ENCODE results near the gene NTNG1. TPM values are rescaled to one million over a fixed set of nuclear protein-coding genes. Genes with fewer than 3 reads are reported as not detected.

The NTNG1 gene
- total and polyA plus RNA-seq, 2 of the 4 experiments (the other 2 are of a cell fraction): 1.2 to 2.3 TPM

- H2BK20ac ChIP-seq (ENCODE audit: low read depth, low read length): no peak overlapping the region
- H2BK120ac ChIP-seq (ENCODE audit: low read depth, low read length): no peak overlapping the region
- H3K4me1 ChIP-seq (ENCODE audit: control insufficient read depth, insufficient read depth, low read length): no peaks in the 10 kb centered on the region
- H3K27me3 ChIP-seq (ENCODE audit: control insufficient read depth, insufficient read depth, low read length): no peaks in the 10 kb centered on the region
- in situ Hi-C loops (cut with MboI; ENCODE audit: low sequenced_read_pairs): no loop called here
- no peak overlapping the region for H2BK5ac ChIP-seq (ENCODE audit: low read depth, low read length, poor library complexity, severe bottlenecking)
- H4K5ac ChIP-seq (ENCODE audit: low read depth, low read length): no peak overlapping the region
- no peaks in the 10 kb centered on the region for H3K36me3 ChIP-seq (ENCODE audit: control insufficient read depth, insufficient read depth, low read length)
- H2AK5ac ChIP-seq (ENCODE audit: low read depth, low read length): no peak overlapping the region
- H2AFZ ChIP-seq (replicated peaks; ENCODE audit: low read length, poor library complexity): no peak overlapping the region
- H4K91ac ChIP-seq (ENCODE audit: insufficient read depth, low read depth, low read length): no peak overlapping the region
- 80% methylated on average over 1 of the region's 2 CpGs; no CpG with 5 or more reads in 1 of the 2 experiments for WGBS, 2 experiments (ENCODE audit: extremely low coverage in 2 of 2, insufficient read length in 1 of 2)
- H3K9ac ChIP-seq (ENCODE audit: low read depth, low read length): no peak overlapping the region
- no peak overlapping the region for H2AK9ac ChIP-seq (replicated peaks; ENCODE audit: low read depth, low read length, poor library complexity)
- dilution Hi-C loops (cut with HindIII; ENCODE audit: low sequenced_read_pairs, unreplicated experiment): no loop called here
- H3K4me3 ChIP-seq (ENCODE audit: insufficient read depth, low read depth, low read length): no peak overlapping the region
- no peak for TF ChIP-seq POLR2A (IDR thresholded peaks at IDR 0.05; ENCODE audit: low read depth, low read length)
- TF ChIP-seq MAFK (IDR thresholded peaks at IDR 0.05; ENCODE audit: low read depth, low read length): no peak
- no peak for TF ChIP-seq FOS (IDR thresholded peaks at IDR 0.05; ENCODE audit: low read depth, low read length)
- no peak for TF ChIP-seq CHD1 (IDR thresholded peaks at IDR 0.05; ENCODE audit: low read depth, low read length)
- no peak for TF ChIP-seq CTCF (conservative IDR thresholded peaks at IDR 0.05; ENCODE audit: low read depth, low read length)
- TF ChIP-seq RCOR1 (IDR thresholded peaks at IDR 0.05; ENCODE audit: insufficient replicate concordance, low read length): no peak
- TF ChIP-seq MAZ (IDR thresholded peaks at IDR 0.05; ENCODE audit: borderline replicate concordance, low read depth, low read length): no peak
- no peak for TF ChIP-seq RAD21 (IDR thresholded peaks at IDR 0.05; ENCODE audit: low read length)
- no peak for TF ChIP-seq SMC3 (IDR thresholded peaks at IDR 0.05; ENCODE audit: low read depth, low read length)
- TF ChIP-seq RFX5 (IDR thresholded peaks at IDR 0.05; ENCODE audit: low read depth, low read length): no peak
- TF ChIP-seq MXI1 (IDR thresholded peaks at IDR 0.05; ENCODE audit: borderline replicate concordance, low read depth, low read length): no peak
- TF ChIP-seq CEBPB (IDR thresholded peaks at IDR 0.05; ENCODE audit: low read depth, low read length): no peak
- TF ChIP-seq NFE2L2 (IDR thresholded peaks at IDR 0.05; ENCODE audit: low read depth, low read length): no peak
- no peak for TF ChIP-seq ELK1 (IDR thresholded peaks at IDR 0.05; ENCODE audit: borderline replicate concordance, low read depth, low read length)
- TF ChIP-seq BHLHE40 (IDR thresholded peaks at IDR 0.05; ENCODE audit: low read depth, low read length): no peak
- no peak for TF ChIP-seq USF2 (IDR thresholded peaks at IDR 0.05; ENCODE audit: low read depth, low read length)
- no peak overlapping the region for H3K4ac ChIP-seq (ENCODE audit: low read depth, low read length)
- no peak for DNase-seq
- H3K56ac ChIP-seq (ENCODE audit: extremely low read depth, insufficient read depth, low read length): no peak overlapping the region
- no TSS peak for BruUV-seq (replicated peaks)
- H3K79me1 ChIP-seq (ENCODE audit: low read depth in 1 of 2, low read length in 2 of 2): no peaks in the 10 kb centered on the region
- no peak overlapping the region for H3K18ac ChIP-seq (ENCODE audit: low read depth, low read length)
- CTCF ChIA-PET: no interaction called here
- intact Hi-C loops (cut with micrococcal nuclease): no loop called here
- no peak overlapping the region for H3K14ac ChIP-seq (replicated peaks; ENCODE audit: low read depth, low read length)
- ATAC-seq (ENCODE audit: low read depth): no peak
- H4K20me1 ChIP-seq (ENCODE audit: insufficient read depth, low read length): no peaks in the 10 kb centered on the region
- no peak overlapping the region for H2BK15ac ChIP-seq (ENCODE audit: low read depth, low read length)
- no peak overlapping the region for H3K4me2 ChIP-seq (ENCODE audit: low read depth, low read length)
- no peak overlapping the region for H4K8ac ChIP-seq (ENCODE audit: low read depth in 2 of 2, low read length in 2 of 2)
- H3K9me3 ChIP-seq (ENCODE audit: control insufficient read depth, insufficient read depth, low read length): no peaks in the 10 kb centered on the region
- no peak overlapping the region for H3K27ac ChIP-seq (ENCODE audit: insufficient read depth, low read length)
- H3K9me1 ChIP-seq (ENCODE audit: insufficient read depth, low read length): no peaks in the 10 kb centered on the region
- H3K23ac ChIP-seq (ENCODE audit: low read depth, low read length): no peak overlapping the region
- POLR2A ChIA-PET (ENCODE audit: unreplicated experiment): no interaction called here
These were observed 278.2 kb downstream of the NTNG1 start for GRCh38 chr1:107419003-107419402.

Data from IMR-90 (cell line).